ENCODE data around the gene MOCS3. TPM values are rescaled to one million over a fixed set of nuclear protein-coding genes. Genes with fewer than 3 reads are reported as not detected.

The MOCS3 gene
- total and polyA plus RNA-seq, 2 of the 13 experiments (the other 11 are each of a cell fraction or from before 2014, with no cell fraction given), result 3.7 to 8.4 TPM

- TF ChIP-seq ZBTB2 (CRISPR knock-in tag; IDR thresholded peaks at IDR 0.05; ENCODE audit: low read depth) (no peak; the same call in 1 of the 2 replicates), ZHX1 (CRISPR knock-in tag; IDR thresholded peaks at IDR 0.05; ENCODE audit: low read depth) (no peak), ZNF253 (CRISPR knock-in tag; IDR thresholded peaks at IDR 0.05; ENCODE audit: borderline replicate concordance) (no peak), ZNF281 (CRISPR knock-in tag; IDR thresholded peaks at IDR 0.05; ENCODE audit: borderline replicate concordance) (peak; percentile 100), ZZZ3 (CRISPR knock-in tag; IDR thresholded peaks at IDR 0.05; ENCODE audit: borderline replicate concordance) (no peak; the same call in 1 of the 2 replicates), RCOR2 (CRISPR knock-in tag; IDR thresholded peaks at IDR 0.05) (peak; percentile 78), ZNF83 (CRISPR knock-in tag; IDR thresholded peaks at IDR 0.05; ENCODE audit: borderline replicate concordance) (peak; percentile 87; the same call in 1 of the 2 replicates), RNF2 (conservative IDR thresholded peaks at IDR 0.05; ENCODE audit: low read depth) (no peak), ZNF652 (CRISPR knock-in tag; IDR thresholded peaks at IDR 0.05; ENCODE audit: borderline replicate concordance, low read depth) (peak; percentile 40; the same call in 1 of the 2 replicates), ZBTB25 (CRISPR knock-in tag; IDR thresholded peaks at IDR 0.05) (peak; percentile 87), MTA1 (CRISPR knock-in tag; IDR thresholded peaks at IDR 0.05; ENCODE audit: borderline replicate concordance) (peak; percentile 76; the same call in 1 of the 2 replicates), ZUFSP (CRISPR knock-in tag; IDR thresholded peaks at IDR 0.05; ENCODE audit: borderline replicate concordance) (no peak), ETS1 (CRISPR knock-in tag; IDR thresholded peaks at IDR 0.05) (no peak), ZMAT3 (CRISPR knock-in tag; conservative IDR thresholded peaks at IDR 0.05) (peak; percentile 91), AKAP8 (CRISPR knock-in tag; IDR thresholded peaks at IDR 0.05) (no peak), ZSCAN31 (CRISPR knock-in tag; IDR thresholded peaks at IDR 0.05; ENCODE audit: low read depth) (no peak; the same call in 1 of the 2 replicates), NCOA5 (CRISPR knock-in tag; IDR thresholded peaks at IDR 0.05) (no peak)
Observed at GRCh38 chr20:50929299-50930138, 29.1 kb upstream of the MOCS3 start (continued).

Measured in HepG2 (cell line).